ENCODE measurements around the gene C1QB.
"Not testable (repeated sequence)": the region's sequence is repeated elsewhere in the genome, so short reads cannot be mapped to it uniquely, and the experiment has no call there.

The C1QB gene

DNA sequence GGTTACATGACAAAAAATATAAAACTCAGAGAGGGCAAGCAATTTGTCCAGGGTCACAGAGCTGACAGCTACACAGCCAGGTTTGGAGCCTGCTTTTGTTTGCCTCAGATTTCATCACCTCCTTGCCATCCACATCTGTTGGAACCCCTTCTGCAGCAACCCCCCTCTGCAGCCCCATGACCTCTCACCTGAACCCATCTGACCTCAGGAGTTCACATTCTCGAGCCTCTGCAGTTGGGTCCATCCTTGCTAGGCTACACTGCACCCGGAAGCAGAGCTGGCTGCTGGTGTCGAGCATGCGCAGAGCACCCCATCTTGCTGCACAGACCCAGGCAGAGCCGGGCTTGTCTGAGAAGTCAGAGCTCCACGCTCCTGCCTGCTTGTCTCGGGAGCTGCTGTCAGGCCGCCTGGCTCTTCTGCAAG is 10.0 kb downstream of the C1QB start:
- no peak for DNase-seq (ENCODE audit: low read depth)

- peak; percentile 63 for DNase-seq (ENCODE audit: low read depth)
These were observed 12.7 kb downstream of the C1QB start for GRCh38 chr1:22665752-22666151.

- no peak for DNase-seq (ENCODE audit: low read depth)
These were observed 13.4 kb downstream of the C1QB start for GRCh38 chr1:22666412-22666811.

DNA sequence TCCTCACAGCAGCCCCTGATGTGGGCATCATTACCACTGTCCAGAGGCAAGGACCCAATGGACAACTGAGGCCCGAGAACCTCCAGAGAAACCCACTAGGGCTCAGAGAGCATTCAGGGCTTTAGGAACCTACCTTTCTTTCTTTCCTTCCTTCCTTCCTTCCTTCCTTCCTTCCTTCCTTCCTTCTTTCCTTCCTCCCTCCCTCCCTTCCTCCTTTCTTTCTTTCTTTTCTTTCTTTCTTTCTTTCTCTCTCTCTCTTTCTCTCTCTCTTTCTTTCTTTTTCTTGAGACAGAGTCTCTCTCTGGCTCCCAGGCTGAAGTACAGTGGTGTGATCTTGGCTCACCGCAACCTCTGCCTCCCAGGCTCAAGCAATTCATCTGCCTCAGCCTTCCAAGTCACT is 15.8 kb downstream of the C1QB start:
- not testable (repeated sequence) for DNase-seq (ENCODE audit: low read depth)

GRCh38 chr1:22670352-22670975 is 17.4 kb downstream of the C1QB start:
- no peak for DNase-seq (ENCODE audit: low read depth)

DNA sequence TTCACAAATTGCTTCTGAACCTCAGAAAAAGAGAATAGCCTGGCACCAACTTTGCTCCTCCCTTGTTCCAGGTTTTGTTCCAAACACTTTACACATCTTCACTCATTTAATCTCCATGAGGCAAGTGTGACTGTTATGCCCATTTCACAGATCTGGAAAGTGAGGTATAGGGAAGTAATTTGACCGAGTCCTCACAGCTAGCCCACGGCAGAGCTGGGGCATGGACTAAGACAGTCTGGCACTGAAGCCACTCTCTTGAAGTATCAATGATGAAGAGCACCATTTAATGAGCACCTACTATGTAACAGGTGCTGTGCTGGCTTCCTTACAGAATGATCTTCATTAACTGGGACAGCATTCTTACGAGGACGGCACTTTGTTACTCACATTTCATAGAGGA is 19.0 kb downstream of the C1QB start:
- DNase-seq (ENCODE audit: low read depth), result no peak

DNA sequence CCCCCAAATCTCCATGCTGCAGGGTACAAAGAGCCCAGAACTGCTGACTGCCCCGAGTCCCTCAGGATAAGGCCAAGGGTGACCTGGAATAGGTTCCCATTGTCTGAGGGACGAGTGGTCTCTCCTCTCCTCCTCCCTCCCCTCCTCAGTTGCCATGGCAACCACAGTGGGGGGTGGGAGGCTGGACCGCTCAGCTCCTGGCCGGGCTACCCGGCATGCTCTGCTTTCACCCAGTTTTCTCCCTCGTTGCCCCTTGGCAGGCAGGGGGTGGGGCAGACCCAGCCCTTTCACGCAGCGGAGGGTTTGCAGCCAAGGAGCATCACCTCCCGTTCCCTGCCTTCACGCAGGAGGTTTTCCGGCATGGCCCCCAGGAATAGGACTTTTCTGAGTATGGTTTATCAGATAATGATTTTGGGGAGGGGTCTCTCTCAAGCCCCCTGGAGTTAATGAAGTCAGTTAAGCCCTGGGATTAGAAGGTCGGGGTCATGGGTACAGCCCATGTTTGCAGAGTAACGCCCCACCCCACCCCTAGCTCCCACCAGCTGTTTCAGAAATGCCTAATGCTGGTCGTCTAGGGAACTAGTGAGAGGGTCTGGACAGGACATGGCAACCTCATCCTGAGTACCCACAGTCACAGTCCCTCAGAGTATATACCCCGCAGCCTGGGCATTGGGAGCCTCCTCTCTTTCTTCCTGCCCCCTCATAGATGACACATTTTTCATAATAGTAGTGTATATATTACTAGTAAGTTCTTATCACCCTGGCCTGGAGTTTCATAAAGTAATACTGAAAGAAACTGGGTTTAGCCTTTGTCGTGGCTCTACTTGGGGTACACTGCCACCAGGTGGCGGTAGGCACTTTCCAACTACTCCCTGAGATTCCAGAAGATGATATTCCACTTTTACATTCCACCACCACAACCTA is 20.7 kb downstream of the C1QB start:
- DNase-seq (ENCODE audit: low read depth), result peak; percentile 75

GRCh38 chr1:22674410-22674749 is 21.3 kb downstream of the C1QB start:
- no peak for DNase-seq (ENCODE audit: low read depth)

GRCh38 chr1:22676151-22676550 is 23.1 kb downstream of the C1QB start:
- DNase-seq (ENCODE audit: low read depth), result not testable (repeated sequence)

- DNase-seq (ENCODE audit: low read depth), result no peak
These were observed 24.0 kb downstream of the C1QB start for GRCh38 chr1:22676916-22677583.

DNA sequence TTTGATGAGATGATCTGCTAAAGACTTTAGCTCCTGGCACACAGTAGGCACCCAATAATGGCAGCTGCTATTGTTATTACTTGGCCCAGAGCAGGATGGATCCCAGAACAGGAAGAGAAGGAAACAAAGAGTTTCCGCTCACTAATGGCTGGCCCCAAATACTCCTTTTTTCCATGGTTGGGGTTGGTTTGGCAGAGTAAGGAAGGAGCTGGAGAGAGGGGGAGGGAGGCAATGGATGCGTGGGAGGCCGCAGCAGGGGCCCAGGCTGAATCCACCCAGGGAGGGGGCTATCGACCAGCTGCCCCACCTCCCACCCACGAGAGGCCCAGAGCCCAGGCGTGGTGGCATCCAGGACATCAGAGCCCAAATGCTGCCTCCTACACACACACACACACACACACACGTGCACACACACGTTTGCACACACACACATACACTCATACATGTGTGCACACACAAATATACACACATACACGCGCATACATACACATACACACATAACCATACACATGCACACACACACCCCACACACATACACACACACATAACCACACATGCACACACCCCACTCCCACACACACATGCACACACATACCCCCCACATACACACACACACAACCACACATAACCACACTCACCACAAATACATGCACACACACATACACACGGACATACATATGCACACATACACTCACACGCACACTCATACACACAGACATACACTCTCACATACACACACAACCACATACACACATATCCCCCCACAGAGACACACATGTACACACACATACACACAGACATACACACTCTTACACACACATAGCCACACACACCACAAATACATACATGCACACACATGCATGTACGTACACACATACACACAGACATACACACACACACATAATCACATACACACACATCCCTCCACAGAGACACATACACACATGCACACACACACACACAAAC is 25.2 kb downstream of the C1QB start:
- DNase-seq (ENCODE audit: low read depth), result no peak

DNA sequence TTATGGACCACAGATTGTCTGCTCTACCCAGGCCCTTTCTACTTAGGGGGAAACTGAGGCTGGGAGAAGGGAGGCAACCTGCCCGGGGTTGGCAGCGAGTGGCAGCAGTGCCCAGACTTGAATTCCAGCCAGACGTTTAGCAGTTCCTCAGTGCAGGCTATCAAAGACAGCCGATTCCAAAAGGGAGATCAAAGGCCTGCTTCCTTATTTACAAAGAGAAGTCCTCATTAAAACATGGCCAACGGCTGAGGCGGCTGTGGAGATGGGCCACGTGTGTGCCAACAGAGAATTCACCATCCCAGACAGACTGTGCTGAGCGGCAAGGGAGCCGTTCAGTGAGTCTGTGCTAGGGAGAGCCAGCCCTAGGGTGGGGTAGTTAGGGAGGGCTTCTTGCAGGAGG is 27.7 kb downstream of the C1QB start:
- DNase-seq (ENCODE audit: low read depth), result no peak

- DNase-seq (ENCODE audit: low read depth), result no peak
These were observed 28.7 kb downstream of the C1QB start for GRCh38 chr1:22681556-22682276.

DNA sequence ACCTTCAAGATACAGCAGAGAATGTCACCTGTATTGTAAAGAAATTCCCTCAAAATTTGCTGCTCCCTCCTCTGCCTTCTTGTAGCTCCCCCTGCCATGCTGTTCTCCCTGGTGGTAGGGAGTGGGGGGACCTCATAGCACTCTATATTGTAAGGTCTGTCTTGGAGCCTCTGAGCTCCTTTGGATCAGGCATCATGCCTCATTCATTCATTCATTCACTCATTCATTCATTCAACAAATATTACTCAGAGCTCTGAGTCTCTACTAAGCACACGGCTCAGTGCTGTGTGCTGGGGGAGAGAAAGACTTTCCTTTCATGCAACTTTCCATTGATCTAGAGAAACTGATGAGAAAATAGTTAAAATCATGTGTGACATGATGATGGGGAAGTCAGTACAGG is 30.5 kb downstream of the C1QB start:
- DNase-seq (ENCODE audit: low read depth), result no peak

GRCh38 chr1:22685591-22686059 is 32.6 kb downstream of the C1QB start:
- DNase-seq (ENCODE audit: low read depth), result no peak

- DNase-seq (ENCODE audit: low read depth), result peak; percentile 54
These were observed 34.2 kb downstream of the C1QB start for GRCh38 chr1:22687191-22687590.

GRCh38 chr1:22688466-22688865 is 35.4 kb downstream of the C1QB start:
- DNase-seq (ENCODE audit: low read depth), result no peak

GRCh38 chr1:22689505-22689904 is 36.5 kb downstream of the C1QB start:
- DNase-seq (ENCODE audit: low read depth), result peak; percentile 97

- peak; percentile 13 for DNase-seq (ENCODE audit: low read depth)
These were observed 38.2 kb downstream of the C1QB start for GRCh38 chr1:22691031-22691753.

GRCh38 chr1:22694172-22694571 is 41.1 kb downstream of the C1QB start:
- no peak for DNase-seq (ENCODE audit: low read depth)
